AG04449 (cell line): ENCODE measurements around the gene PTPRT.

Experiments used
- CTCF ChIA-PET: fragments of 350-600 bp; formaldehyde crosslinking; extraction: SDS; loops from one replicate; lab custom pipeline; 2021; ENCODE audit warnings: antibody characterized with exemption; lab: Yijun Ruan, JAX
- POLR2A ChIA-PET: fragments of 400-600, 350-600 bp; formaldehyde crosslinking; extraction: SDS; loops from one replicate; lab custom pipeline; 2020; ENCODE audit warnings: antibody characterized with exemption, inconsistent platforms; lab: Yijun Ruan, JAX
- DNase-seq: peaks from one replicate; pipeline ENCODE4 v3.0.0-alpha.2; 2010; ENCODE audit warnings: low read depth, low spot score
- H3K4me3 ChIP-seq: 2 replicates; pipeline ENCODE4 v1.5.1; 2011; ENCODE audit warnings: low read depth, mild to moderate bottlenecking, control low read depth, low read length
- CTCF ChIP-seq: IDR thresholded peaks from one replicate; pipeline ENCODE4 v1.5.1; 2011; ENCODE audit warnings: mild to moderate bottlenecking, moderate library complexity, low read length, control low read depth, inconsistent platforms; ENCODE audit not compliant: insufficient read depth; ENCODE audit errors: missing control alignments

The PTPRT gene

GRCh38 chr20:42161228-42161829, 1028.4 kb downstream of the PTPRT start:
- no peak for TF ChIP-seq CTCF
- H3K4me3 ChIP-seq, result no peak overlapping the region
- DNase-seq, result no peak
- ChIA-PET POLR2A (no interaction called here), CTCF (no interaction called here)

GRCh38 chr20:42159808-42160207, 1029.9 kb downstream of the PTPRT start:
- no peak for TF ChIP-seq CTCF
- no peak overlapping the region for H3K4me3 ChIP-seq
- DNase-seq, result no peak
- ChIA-PET CTCF (no interaction called here), POLR2A (no interaction called here)

GRCh38 chr20:42158272-42158671, 1031.4 kb downstream of the PTPRT start:
- CTCF ChIA-PET, result no interaction called here
- H3K4me3 ChIP-seq, result no peak overlapping the region
- POLR2A ChIA-PET, result no interaction called here
- no peak for TF ChIP-seq CTCF
- no peak for DNase-seq

GRCh38 chr20:42155586-42155985, 1034.1 kb downstream of the PTPRT start:
- H3K4me3 ChIP-seq, result no peak overlapping the region
- ChIA-PET POLR2A (no interaction called here), CTCF (no interaction called here)
- DNase-seq, result no peak
- no peak for TF ChIP-seq CTCF

GRCh38 chr20:42152575-42152974, 1037.1 kb downstream of the PTPRT start:
- POLR2A ChIA-PET, result no interaction called here
- no peak for DNase-seq
- TF ChIP-seq CTCF, result no peak

GRCh38 chr20:42150230-42150629, 1039.5 kb downstream of the PTPRT start:
- H3K4me3 ChIP-seq, result no peak overlapping the region
- CTCF ChIA-PET, result no interaction called here
- POLR2A ChIA-PET, result no interaction called here
- no peak for DNase-seq
- TF ChIP-seq CTCF, result no peak

More at GRCh38 chr20:42152575-42152974, 1037.1 kb downstream of the PTPRT start:
- no peak overlapping the region for H3K4me3 ChIP-seq
- CTCF ChIA-PET, result no interaction called here
